Caki2 (cell line): ENCODE results near the gene CD93. TPM values are rescaled to one million over a fixed set of nuclear protein-coding genes. Genes with fewer than 3 reads are reported as not detected.

ENCODE experiments used
- DNase-seq: peaks from one replicate; pipeline ENCODE4 v3.0.0-alpha.2; 2015; ENCODE audit warnings: low read depth
- in situ Hi-C: cut with HindIII; loops from 2 replicates; pipeline ENCODE4 v1.10.0; 2016; ENCODE audit warnings: low sequenced_read_pairs, low pct_unique_long_range_greater_than_20kb, mixed read lengths
- total RNA-seq: library from RNA; depleted of rRNA; stranded (reverse); fragments of >200 nt; shearing (Covaris generic); gene quantifications from 2 replicates; pipeline ENCODE4 v1.2.3, GENCODE V29; 2014; ENCODE audit warnings: low replicate concordance

Gene CD93
- total RNA-seq, 1 experiment from 2014 or later, result not detected

- no peak for DNase-seq
- in situ Hi-C loops, result no loop called here
Measured at GRCh38 chr20:23050076-23050838, 35.9 kb downstream of the CD93 start.

GRCh38 chr20:23049201-23050075 is 36.7 kb downstream of the CD93 start, which contains the start of gene THBD:
THBD (minus strand) TSS chr20:23049672; CDS start chr20:23049504, 168 bp downstream.
- peak; percentile 94 for DNase-seq
- in situ Hi-C loops, result no loop called here

GRCh38 chr20:23048283-23049200 is 37.6 kb downstream of the CD93 start:
- in situ Hi-C loops, result no loop called here
- DNase-seq, result peak; percentile 65

GRCh38 chr20:23047738-23048214 is 38.3 kb downstream of the CD93 start:
- DNase-seq, result peak; percentile 38
- in situ Hi-C loops, result no loop called here

GRCh38 chr20:23047001-23047737 is 39.0 kb downstream of the CD93 start:
- DNase-seq, result no peak
- in situ Hi-C loops, result no loop called here

- DNase-seq, result no peak
- in situ Hi-C loops, result no loop called here
Measured at GRCh38 chr20:23046431-23046830, 39.7 kb downstream of the CD93 start.

- DNase-seq, result no peak
- in situ Hi-C loops, result no loop called here
Measured at GRCh38 chr20:23043376-23043775, 42.7 kb downstream of the CD93 start.

GRCh38 chr20:23042270-23042669 is 43.9 kb downstream of the CD93 start:
- no peak for DNase-seq
- in situ Hi-C loops, result no loop called here

GRCh38 chr20:23039885-23040508 is 46.1 kb downstream of the CD93 start:
- DNase-seq, result no peak

GRCh38 chr20:23039136-23039875 is 46.8 kb downstream of the CD93 start:
- DNase-seq, result no peak
- in situ Hi-C loops, result no loop called here

More at GRCh38 chr20:23039885-23040508, 46.1 kb downstream of the CD93 start:
- in situ Hi-C loops, result no loop called here

- no peak for DNase-seq
- in situ Hi-C loops, result no loop called here
Measured at GRCh38 chr20:23037017-23037481, 49.1 kb downstream of the CD93 start.

- in situ Hi-C loops, result no loop called here
- no peak for DNase-seq
Measured at GRCh38 chr20:23036371-23036770, 49.8 kb downstream of the CD93 start.

- in situ Hi-C loops, result no loop called here
- no peak for DNase-seq
Measured at GRCh38 chr20:23035731-23036130, 50.4 kb downstream of the CD93 start.

GRCh38 chr20:23034721-23035671 is 51.1 kb downstream of the CD93 start, which contains the start of gene SSTR4:
SSTR4 (plus strand) TSS chr20:23035312; CDS start chr20:23035484, 172 bp downstream.
- DNase-seq, result no peak
- in situ Hi-C loops, result no loop called here

- DNase-seq, result no peak
- in situ Hi-C loops, result no loop called here
Measured at GRCh38 chr20:23033918-23034317, 52.2 kb downstream of the CD93 start.
